H9 (cell line): ENCODE measurements around the gene NKPD1. TPM values are rescaled to one million over a fixed set of nuclear protein-coding genes. Genes with fewer than 3 reads are reported as not detected.

Source experiments
- DNase-seq: peaks from one replicate; pipeline ENCODE4 v3.0.0-alpha.2; 2017
- H2AFZ ChIP-seq: one replicate; pipeline ENCODE4 v1.6.1; 2013; ENCODE audit warnings: mild to moderate bottlenecking, low read length, control low read depth, moderate library complexity
- H2AK5ac ChIP-seq: 2 replicates; pipeline ENCODE4 v1.6.1; 2013; ENCODE audit warnings: low read length, control low read depth, mixed read lengths; ENCODE audit not compliant: insufficient read length
- H2BK120ac ChIP-seq: one replicate; pipeline ENCODE4 v1.6.1; 2013; ENCODE audit warnings: low read depth, mild to moderate bottlenecking, low read length, control low read depth, inconsistent platforms; ENCODE audit not compliant: poor library complexity, severe bottlenecking
- H2BK12ac ChIP-seq: 2 replicates; pipeline ENCODE4 v1.6.1; 2013; ENCODE audit warnings: low read length, control low read depth, mixed read lengths, low read depth; ENCODE audit not compliant: insufficient read length
- H2BK15ac ChIP-seq: 2 replicates; pipeline ENCODE4 v1.6.1; 2013; ENCODE audit warnings: low read depth, low read length, control low read depth
- H2BK20ac ChIP-seq: one replicate; pipeline ENCODE4 v1.6.1; 2013; ENCODE audit warnings: low read depth, mild to moderate bottlenecking, low read length, control low read depth, inconsistent platforms; ENCODE audit not compliant: poor library complexity, severe bottlenecking
- H2BK5ac ChIP-seq: 2 replicates; pipeline ENCODE4 v1.6.1; 2013; ENCODE audit warnings: low read length, control low read depth, mixed read lengths; ENCODE audit not compliant: insufficient read length
- H3K14ac ChIP-seq: 2 replicates; pipeline ENCODE4 v1.6.1; 2013; ENCODE audit warnings: low read length, control low read depth; ENCODE audit not compliant: insufficient read depth
- H3K18ac ChIP-seq: 2 replicates; pipeline ENCODE4 v1.6.1; 2013; ENCODE audit warnings: low read depth, mild to moderate bottlenecking, mixed read lengths, low read length, control low read depth; ENCODE audit not compliant: insufficient read length
- H3K23ac ChIP-seq: 2 replicates; pipeline ENCODE4 v1.6.1; 2013; ENCODE audit warnings: low read length, control low read depth, mixed read lengths, low read depth; ENCODE audit not compliant: insufficient read length
- H3K23me2 ChIP-seq: 2 replicates; pipeline ENCODE4 v1.6.1; 2013; ENCODE audit warnings: low read depth, mild to moderate bottlenecking, mixed read lengths, low read length, control low read depth; ENCODE audit not compliant: insufficient read length, poor library complexity, severe bottlenecking
- H3K27ac ChIP-seq: 2 replicates; pipeline ENCODE4 v1.5.1; 2013; ENCODE audit warnings: low read length, control low read depth, mixed read lengths, low read depth; ENCODE audit not compliant: insufficient read length
- H3K27me3 ChIP-seq: 2 replicates; pipeline ENCODE4 v1.6.1; 2013; ENCODE audit warnings: low read length, control low read depth, inconsistent platforms; ENCODE audit not compliant: insufficient read depth
- H3K4ac ChIP-seq: 2 replicates; pipeline ENCODE4 v1.6.1; 2013; ENCODE audit warnings: low read depth, mild to moderate bottlenecking, control low read depth, inconsistent platforms, low read length, moderate library complexity
- H3K4me1 ChIP-seq: 2 replicates; pipeline ENCODE4 v1.6.1; 2013; ENCODE audit warnings: low read length, control low read depth, inconsistent platforms; ENCODE audit not compliant: insufficient read depth
- H3K4me2 ChIP-seq: 2 replicates; pipeline ENCODE4 v1.6.1; 2013; ENCODE audit warnings: low read length, control low read depth, mixed read lengths; ENCODE audit not compliant: insufficient read length, insufficient read depth
- H3K56ac ChIP-seq: 2 replicates; pipeline ENCODE4 v1.6.1; 2013; ENCODE audit warnings: low read depth, mild to moderate bottlenecking, mixed read lengths, low read length, control low read depth; ENCODE audit not compliant: insufficient read length
- H3K79me1 ChIP-seq: 2 replicates; pipeline ENCODE4 v1.6.1; 2013; ENCODE audit warnings: low read depth, mild to moderate bottlenecking, moderate library complexity, low read length, control low read depth, inconsistent platforms; ENCODE audit not compliant: insufficient read depth, poor library complexity, severe bottlenecking
- H3K79me2 ChIP-seq: 2 replicates; pipeline ENCODE4 v1.6.1; 2013; ENCODE audit warnings: low read length, control low read depth, inconsistent platforms; ENCODE audit not compliant: insufficient read depth
- H3K9ac ChIP-seq: 2 replicates; pipeline ENCODE4 v1.6.1; 2013; ENCODE audit warnings: low read length, control low read depth, mixed read lengths; ENCODE audit not compliant: insufficient read length; ENCODE audit errors: extremely low read depth
- H3K9me3 ChIP-seq: one replicate; pipeline ENCODE4 v1.6.1; 2013; ENCODE audit warnings: low read depth, low read length, inconsistent platforms; ENCODE audit not compliant: control insufficient read depth
- H3T11ph ChIP-seq: one replicate; pipeline ENCODE4 v1.6.1; 2013; ENCODE audit warnings: mild to moderate bottlenecking, low read length, control low read depth, inconsistent platforms
- H4K20me1 ChIP-seq: one replicate; pipeline ENCODE4 v1.6.1; 2013; ENCODE audit not compliant: control insufficient read depth, insufficient read length, insufficient read depth
- H4K5ac ChIP-seq: 2 replicates; pipeline ENCODE4 v1.6.1; 2013; ENCODE audit warnings: low read depth, mild to moderate bottlenecking, mixed read lengths, low read length, control low read depth; ENCODE audit not compliant: insufficient read length
- H4K8ac ChIP-seq: replicated peaks from 2 replicates; pipeline ENCODE4 v1.6.1; 2013; ENCODE audit warnings: low read length, control low read depth, mixed read lengths, low read depth; ENCODE audit not compliant: insufficient read length
- H4K91ac ChIP-seq: 2 replicates; pipeline ENCODE4 v1.6.1; 2013; ENCODE audit warnings: low read depth, mild to moderate bottlenecking, moderate library complexity, mixed read lengths, low read length, control low read depth; ENCODE audit not compliant: insufficient read length
- H3K27ac Mint-ChIP-seq, 3 experiments: 2 replicates in 2 of 3; 3 replicates in 1 of 3; pipeline ENCODE4 v1.8.0; 2020 to 2021; ENCODE audit warnings: mixed read lengths in 3 of 3, mild to moderate bottlenecking in 1 of 3, moderate library complexity in 1 of 3
- H3K27me3 Mint-ChIP-seq: 2 replicates; pipeline ENCODE4 v1.8.0; 2021; ENCODE audit warnings: low read depth, mild to moderate bottlenecking, moderate library complexity, mixed read lengths
- H3K36me3 Mint-ChIP-seq, 3 experiments: 2 replicates in 2 of 3; 3 replicates in 1 of 3; pipeline ENCODE4 v1.8.0; 2020 to 2021; ENCODE audit warnings: low read depth in 3 of 3, mixed read lengths in 3 of 3; ENCODE audit not compliant: insufficient read depth in 1 of 3
- H3K4me1 Mint-ChIP-seq, 2 experiments: 2 replicates each; pipeline ENCODE4 v1.8.0; 2020; ENCODE audit warnings: mixed read lengths in 2 of 2
- H3K4me3 Mint-ChIP-seq, 2 experiments: 2 replicates in 1 of 2; 3 replicates in 1 of 2; pipeline ENCODE4 v1.8.0; 2020 to 2021; ENCODE audit warnings: mild to moderate bottlenecking in 2 of 2, mixed read lengths in 2 of 2, moderate library complexity in 1 of 2
- H3K9me3 Mint-ChIP-seq, 2 experiments: 2 replicates in 1 of 2; 3 replicates in 1 of 2; pipeline ENCODE4 v1.8.0; 2020; ENCODE audit warnings: mild to moderate bottlenecking in 2 of 2, mixed read lengths in 2 of 2, moderate library complexity in 1 of 2
- CTCF ChIP-seq: fragments of 200-600 bp; sonication (generic); conservative IDR thresholded peaks from 3 replicates; pipeline ENCODE4 v1.8.0; 2021; ENCODE audit warnings: antibody characterized with exemption, mild to moderate bottlenecking
- WGBS: extraction: QIAGEN DNeasy Blood & Tissue Kit; methylation state at CpG from one replicate; pipeline ENCODE4 v1.1.7; 2013; ENCODE audit warnings: missing lambda C conversion rate, low lambda C conversion rate, mixed read lengths; ENCODE audit not compliant: insufficient read length; ENCODE audit errors: extremely low coverage; 5-methylcytosine and 5-hydroxymethylcytosine counted together
- total RNA-seq: library from RNA; stranded (reverse); gene quantifications from 2 replicates; pipeline ENCODE4 v1.2.1, GENCODE V29; 2021

Gene NKPD1
- total RNA-seq, 1 experiment from 2014 or later: 0.17 TPM

DNA sequence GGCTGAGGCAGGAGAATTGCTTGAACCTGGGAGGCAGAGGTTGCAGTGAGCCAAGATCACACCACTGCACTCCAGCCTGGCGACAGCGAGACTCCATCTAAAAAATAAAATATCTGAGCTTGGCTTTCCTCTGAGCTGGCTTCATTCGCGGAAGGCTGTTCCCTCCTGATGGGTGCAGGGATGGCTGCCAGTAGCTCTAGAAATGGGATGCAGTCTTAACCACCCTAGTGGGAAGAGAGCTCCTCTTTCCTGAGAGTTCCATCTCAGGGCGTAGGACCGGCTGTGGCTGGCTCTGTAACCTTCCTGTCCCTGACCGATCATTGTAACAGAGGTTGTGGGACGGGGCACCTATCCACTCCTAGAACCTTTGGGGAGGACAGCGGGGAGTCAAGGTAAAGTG, 35.4 kb downstream of the NKPD1 start:
- Mint-ChIP-seq H3K36me3 (peaks cover 0 to under 1% (median 0%) of the 10 kb centered on the region in 3 experiments; a peak in 2 of 7 replicates), H3K27ac (peak overlapping the region in 2 of 3 experiments; percentile 44 to 62; a peak in 2 of 7 replicates), H3K4me1 (peaks cover 13 to 22% of the 10 kb centered on the region in 2 experiments), H3K9me3 (no peaks in the 10 kb centered on the region), H3K27me3 (no peaks in the 10 kb centered on the region), H3K4me3 (no peak overlapping the region)
- Histone ChIP-seq H3K23ac (no peak overlapping the region), H2AFZ (no peak overlapping the region), H3K4me1 (no peaks in the 10 kb centered on the region), H3K79me2 (no peaks in the 10 kb centered on the region; the same call in 1 of the 2 replicates), H3K4ac (no peak overlapping the region), H3K27me3 (no peaks in the 10 kb centered on the region), H3K23me2 (no peaks in the 10 kb centered on the region), H2AK5ac (no peak overlapping the region), H2BK5ac (no peak overlapping the region), H3K56ac (no peak overlapping the region), H2BK12ac (no peak overlapping the region), H2BK120ac (no peak overlapping the region), H3K4me2 (no peak overlapping the region), H3K14ac (no peak overlapping the region), H4K8ac (no peak overlapping the region), H3K27ac (no peak overlapping the region), H3K18ac (no peak overlapping the region), H3T11ph (no peak overlapping the region), H3K9ac (no peak overlapping the region), H2BK15ac (no peak overlapping the region), H2BK20ac (no peak overlapping the region), H4K20me1 (no peaks in the 10 kb centered on the region), H3K9me3 (no peaks in the 10 kb centered on the region), H3K79me1 (peaks cover 6% of the 10 kb centered on the region), H4K5ac (no peak overlapping the region), H4K91ac (no peak overlapping the region)
- no CpG with 5 or more reads among the region's 9 CpGs for WGBS
- TF ChIP-seq CTCF: no peak
- DNase-seq: no peak
